Neural cell (in vitro differentiated cells): ENCODE results near the gene DCUN1D1. TPM values are rescaled to one million over a fixed set of nuclear protein-coding genes. Genes with fewer than 3 reads are reported as not detected.

Experiments
- H2AFZ ChIP-seq: fragments of 200-600, 300-800 bp; sonication (generic), shearing (Covaris generic); 2 replicates; pipeline ENCODE4 v1.6.0; 2014; ENCODE audit warnings: low read depth, mild to moderate bottlenecking, antibody characterized with exemption, low read length, moderate library complexity
- H3F3A ChIP-seq: fragments of 200-600 bp; shearing (Covaris generic); 2 replicates; pipeline ENCODE4 v1.6.1; 2016; ENCODE audit warnings: mild to moderate bottlenecking, moderate library complexity, mixed read lengths, antibody characterized with exemption, low read length; ENCODE audit not compliant: insufficient read depth, poor library complexity, severe bottlenecking
- H3K27ac ChIP-seq: fragments of 200-600, 300-800 bp; sonication (generic), shearing (Covaris generic); 2 replicates; pipeline ENCODE4 v1.5.1; 2014; ENCODE audit warnings: mild to moderate bottlenecking, low read length, moderate library complexity
- H3K27me3 ChIP-seq: fragments of 300-800, 200-600 bp; sonication (generic), shearing (Covaris generic); 2 replicates; pipeline ENCODE4 v1.6.0; 2014; ENCODE audit warnings: mild to moderate bottlenecking, low read depth, low read length, moderate library complexity; ENCODE audit not compliant: insufficient read depth
- H3K36me3 ChIP-seq: fragments of 300-800, 200-600 bp; sonication (generic), shearing (Covaris generic); 2 replicates; pipeline ENCODE4 v1.5.1; 2014; ENCODE audit warnings: mild to moderate bottlenecking, antibody characterized with exemption, low read length, moderate library complexity; ENCODE audit not compliant: insufficient read depth
- H3K4me2 ChIP-seq: fragments of 300-800, 200-600 bp; sonication (generic), shearing (Covaris generic); 2 replicates; pipeline ENCODE4 v1.6.0; 2014; ENCODE audit warnings: mild to moderate bottlenecking, low read length
- H3K4me3 ChIP-seq: fragments of 300-800, 200-600 bp; sonication (generic), shearing (Covaris generic); 2 replicates; pipeline ENCODE4 v1.5.1; 2014; ENCODE audit warnings: mild to moderate bottlenecking, low read length, moderate library complexity
- H3K79me2 ChIP-seq: fragments of 200-600 bp; shearing (Covaris generic); replicated peaks from 2 replicates; pipeline ENCODE4 v1.6.0; 2014; ENCODE audit warnings: mild to moderate bottlenecking, low read length, moderate library complexity; ENCODE audit not compliant: insufficient read depth
- H3K9ac ChIP-seq: fragments of 300-800, 200-600 bp; sonication (generic), shearing (Covaris generic); 2 replicates; pipeline ENCODE4 v1.6.1; 2016; ENCODE audit warnings: mild to moderate bottlenecking, low read length, mixed read lengths
- H3K9me2 ChIP-seq: fragments of 200-600 bp; shearing (Covaris generic); 2 replicates; pipeline ENCODE4 v1.6.1; 2016; ENCODE audit warnings: mild to moderate bottlenecking, low read length, mixed read lengths; ENCODE audit not compliant: insufficient read depth
- H3K9me3 ChIP-seq: fragments of 200-600, 300-800 bp; sonication (generic), shearing (Covaris generic); 2 replicates; pipeline ENCODE4 v1.6.1; 2016; ENCODE audit warnings: mild to moderate bottlenecking, mixed run types, low read length, moderate library complexity, mixed read lengths
- H4K20me1 ChIP-seq: fragments of 200-600 bp; shearing (Covaris generic); 2 replicates; pipeline ENCODE4 v1.6.1; 2016; ENCODE audit warnings: mild to moderate bottlenecking, mixed run types; ENCODE audit not compliant: insufficient read depth
- CTCF ChIP-seq: fragments of 450-650 bp; IDR thresholded peaks from 2 replicates; pipeline ENCODE4 v1.5.1; 2014; ENCODE audit warnings: antibody characterized with exemption, mild to moderate bottlenecking, moderate library complexity; ENCODE audit not compliant: poor library complexity, severe bottlenecking
- EZH2 ChIP-seq: fragments of 200-600, 300-800 bp; shearing (Covaris generic), sonication (generic); IDR thresholded peaks from 2 replicates; pipeline ENCODE4 v1.6.1; 2014; ENCODE audit warnings: antibody characterized with exemption, low read length, borderline replicate concordance, mild to moderate bottlenecking; ENCODE audit not compliant: insufficient read depth, poor library complexity, severe bottlenecking
- MXI1 ChIP-seq: fragments of 450-650 bp; conservative IDR thresholded peaks from 2 replicates; pipeline ENCODE4 v1.6.1; 2014; ENCODE audit warnings: antibody characterized with exemption, mild to moderate bottlenecking; ENCODE audit not compliant: poor library complexity, severe bottlenecking
- RAD21 ChIP-seq: fragments of 450-650 bp; conservative IDR thresholded peaks from 2 replicates; pipeline ENCODE4 v1.6.1; 2014; ENCODE audit warnings: antibody characterized with exemption, mild to moderate bottlenecking, moderate library complexity
- REST ChIP-seq: IDR thresholded peaks from 2 replicates; pipeline ENCODE4 v1.6.1; 2012; ENCODE audit warnings: borderline replicate concordance
- SMC3 ChIP-seq: fragments of 450-650 bp; conservative IDR thresholded peaks from 2 replicates; pipeline ENCODE4 v1.6.1; 2014; ENCODE audit warnings: antibody characterized with exemption, mild to moderate bottlenecking, moderate library complexity; ENCODE audit not compliant: poor library complexity
- polyA plus RNA-seq: library from polyadenylated mRNA; depleted of rRNA; stranded (reverse); fragments of >200 nt; gene quantifications from 2 replicates; pipeline ENCODE4 v1.2.3, GENCODE V29; 2014

DCUN1D1 gene
- polyA plus RNA-seq, 1 donor from 2014 or later, result 33.4 TPM

- no peak overlapping the region for H3K27ac ChIP-seq
- no peaks in the 10 kb centered on the region for H4K20me1 ChIP-seq
- no peaks in the 10 kb centered on the region for H3K79me2 ChIP-seq
- no peak overlapping the region for H2AFZ ChIP-seq
- no peak overlapping the region for H3K4me3 ChIP-seq
- no peaks in the 10 kb centered on the region for H3K27me3 ChIP-seq
- no peak overlapping the region for H3K4me2 ChIP-seq
- no peak overlapping the region for H3K9ac ChIP-seq
- H3K9me2 ChIP-seq, result no peaks in the 10 kb centered on the region
- peaks cover 3% of the 10 kb centered on the region for H3K36me3 ChIP-seq
- no peaks in the 10 kb centered on the region for H3K9me3 ChIP-seq
- TF ChIP-seq RAD21 (no peak), SMC3 (no peak), REST (no peak), MXI1 (no peak), CTCF (no peak), EZH2 (no peak)
- no peaks in the 10 kb centered on the region for H3F3A ChIP-seq
Measured at GRCh38 chr3:182910936-182911781, 69.2 kb downstream of the DCUN1D1 start.

- Histone ChIP-seq H3K27me3 (no peaks in the 10 kb centered on the region), H3K4me2 (no peak overlapping the region), H3K79me2 (no peaks in the 10 kb centered on the region), H3K4me3 (no peak overlapping the region), H3K9me3 (no peaks in the 10 kb centered on the region), H3K9ac (no peak overlapping the region), H3K9me2 (no peaks in the 10 kb centered on the region), H2AFZ (no peak overlapping the region), H3K27ac (no peak overlapping the region), H3K36me3 (peaks cover 3% of the 10 kb centered on the region), H4K20me1 (no peaks in the 10 kb centered on the region), H3F3A (no peaks in the 10 kb centered on the region)
- TF ChIP-seq SMC3 (peak; percentile 41), EZH2 (no peak), CTCF (peak; percentile 56), RAD21 (peak; percentile 36), MXI1 (no peak), REST (no peak)
Measured at GRCh38 chr3:182909318-182910040, 70.9 kb downstream of the DCUN1D1 start.
